Measurements from ENCODE around the gene BRD4. TPM values are rescaled to one million over a fixed set of nuclear protein-coding genes. Genes with fewer than 3 reads are reported as not detected.

BRD4 gene
- total and polyA plus RNA-seq, 2 of the 13 experiments (the other 11 are each of a cell fraction or from before 2014, with no cell fraction given), result 10.5 to 11.4 TPM

DNA sequence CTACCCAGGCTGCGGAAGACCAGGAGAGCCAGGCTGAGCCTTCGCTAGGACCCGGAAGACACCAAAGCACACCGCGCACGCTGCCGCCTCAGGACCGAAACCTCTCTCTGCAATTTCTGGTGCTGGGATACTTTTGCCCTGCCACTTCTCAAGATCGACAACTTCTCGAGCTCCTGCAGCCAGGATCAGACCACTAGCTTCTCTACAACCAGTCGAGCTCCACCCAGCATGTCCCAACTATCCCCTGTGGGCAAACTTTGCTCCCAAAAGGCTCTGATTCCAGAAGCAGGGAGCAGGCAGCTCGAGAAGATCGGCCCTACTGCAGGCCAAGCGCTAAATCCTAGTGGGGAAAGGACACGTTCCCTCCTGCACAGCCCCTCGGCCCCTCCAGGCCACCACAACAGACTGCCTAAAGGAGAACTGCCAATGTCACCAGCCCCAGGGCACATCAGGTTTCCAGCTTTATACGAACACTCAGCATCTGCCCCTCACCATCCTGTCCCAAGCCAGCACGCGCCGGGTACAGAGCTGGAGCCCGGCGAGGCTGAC is 46.3 kb upstream of the BRD4 start (continued):
- TF ChIP-seq, protein P1, sequence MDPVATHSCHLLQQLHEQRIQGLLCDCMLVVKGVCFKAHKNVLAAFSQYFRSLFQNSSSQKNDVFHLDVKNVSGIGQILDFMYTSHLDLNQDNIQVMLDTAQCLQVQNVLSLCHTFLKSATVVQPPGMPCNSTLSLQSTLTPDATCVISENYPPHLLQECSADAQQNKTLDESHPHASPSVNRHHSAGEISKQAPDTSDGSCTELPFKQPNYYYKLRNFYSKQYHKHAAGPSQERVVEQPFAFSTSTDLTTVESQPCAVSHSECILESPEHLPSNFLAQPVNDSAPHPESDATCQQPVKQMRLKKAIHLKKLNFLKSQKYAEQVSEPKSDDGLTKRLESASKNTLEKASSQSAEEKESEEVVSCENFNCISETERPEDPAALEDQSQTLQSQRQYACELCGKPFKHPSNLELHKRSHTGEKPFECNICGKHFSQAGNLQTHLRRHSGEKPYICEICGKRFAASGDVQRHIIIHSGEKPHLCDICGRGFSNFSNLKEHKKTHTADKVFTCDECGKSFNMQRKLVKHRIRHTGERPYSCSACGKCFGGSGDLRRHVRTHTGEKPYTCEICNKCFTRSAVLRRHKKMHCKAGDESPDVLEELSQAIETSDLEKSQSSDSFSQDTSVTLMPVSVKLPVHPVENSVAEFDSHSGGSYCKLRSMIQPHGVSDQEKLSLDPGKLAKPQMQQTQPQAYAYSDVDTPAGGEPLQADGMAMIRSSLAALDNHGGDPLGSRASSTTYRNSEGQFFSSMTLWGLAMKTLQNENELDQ (CRISPR knock-in tag; IDR thresholded peaks at IDR 0.05; ENCODE audit: borderline replicate concordance), result no peak
- TF ChIP-seq ZNF484 (CRISPR knock-in tag; IDR thresholded peaks at IDR 0.05; ENCODE audit: borderline replicate concordance, low read depth), result no peak
- no peak for TF ChIP-seq RBM39 (IDR thresholded peaks at IDR 0.05; ENCODE audit: low read depth, low read length, poor library complexity, severe bottlenecking)
- no peak for TF ChIP-seq ZNF660 (CRISPR knock-in tag; IDR thresholded peaks at IDR 0.05; ENCODE audit: borderline replicate concordance, low read depth)
- TF ChIP-seq, protein P2, sequence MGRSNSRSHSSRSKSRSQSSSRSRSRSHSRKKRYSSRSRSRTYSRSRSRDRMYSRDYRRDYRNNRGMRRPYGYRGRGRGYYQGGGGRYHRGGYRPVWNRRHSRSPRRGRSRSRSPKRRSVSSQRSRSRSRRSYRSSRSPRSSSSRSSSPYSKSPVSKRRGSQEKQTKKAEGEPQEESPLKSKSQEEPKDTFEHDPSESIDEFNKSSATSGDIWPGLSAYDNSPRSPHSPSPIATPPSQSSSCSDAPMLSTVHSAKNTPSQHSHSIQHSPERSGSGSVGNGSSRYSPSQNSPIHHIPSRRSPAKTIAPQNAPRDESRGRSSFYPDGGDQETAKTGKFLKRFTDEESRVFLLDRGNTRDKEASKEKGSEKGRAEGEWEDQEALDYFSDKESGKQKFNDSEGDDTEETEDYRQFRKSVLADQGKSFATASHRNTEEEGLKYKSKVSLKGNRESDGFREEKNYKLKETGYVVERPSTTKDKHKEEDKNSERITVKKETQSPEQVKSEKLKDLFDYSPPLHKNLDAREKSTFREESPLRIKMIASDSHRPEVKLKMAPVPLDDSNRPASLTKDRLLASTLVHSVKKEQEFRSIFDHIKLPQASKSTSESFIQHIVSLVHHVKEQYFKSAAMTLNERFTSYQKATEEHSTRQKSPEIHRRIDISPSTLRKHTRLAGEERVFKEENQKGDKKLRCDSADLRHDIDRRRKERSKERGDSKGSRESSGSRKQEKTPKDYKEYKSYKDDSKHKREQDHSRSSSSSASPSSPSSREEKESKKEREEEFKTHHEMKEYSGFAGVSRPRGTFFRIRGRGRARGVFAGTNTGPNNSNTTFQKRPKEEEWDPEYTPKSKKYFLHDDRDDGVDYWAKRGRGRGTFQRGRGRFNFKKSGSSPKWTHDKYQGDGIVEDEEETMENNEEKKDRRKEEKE (IDR thresholded peaks at IDR 0.05), result no peak
- no peak for TF ChIP-seq YEATS4 (CRISPR knock-in tag; IDR thresholded peaks at IDR 0.05; ENCODE audit: borderline replicate concordance)
- no peak for TF ChIP-seq ZFP37 (CRISPR knock-in tag; IDR thresholded peaks at IDR 0.05; ENCODE audit: borderline replicate concordance)
- no peak for TF ChIP-seq ZNF652 (CRISPR knock-in tag; IDR thresholded peaks at IDR 0.05; ENCODE audit: borderline replicate concordance, low read depth)
- no peak for TF ChIP-seq ZFAT (CRISPR knock-in tag; conservative IDR thresholded peaks at IDR 0.05)
- no peak for TF ChIP-seq TBX3 (IDR thresholded peaks at IDR 0.05; ENCODE audit: borderline replicate concordance)
- TF ChIP-seq CENPT (CRISPR knock-in tag; IDR thresholded peaks at IDR 0.05; ENCODE audit: low read depth), result no peak
- TF ChIP-seq NBN (conservative IDR thresholded peaks at IDR 0.05), result no peak
- TF ChIP-seq CAMTA2 (CRISPR knock-in tag; IDR thresholded peaks at IDR 0.05; ENCODE audit: borderline replicate concordance), result no peak
- TF ChIP-seq RFX1 (IDR thresholded peaks at IDR 0.05), result no peak
- TF ChIP-seq MAFK (conservative IDR thresholded peaks at IDR 0.05 in 1 of 2, IDR thresholded peaks at IDR 0.05 in 1 of 2; ENCODE audit: low read length in 2 of 2), result no peak
- no peak for TF ChIP-seq ZNF878 (CRISPR knock-in tag; IDR thresholded peaks at IDR 0.05)
- no peak for TF ChIP-seq DNMT3B (CRISPR knock-in tag; conservative IDR thresholded peaks at IDR 0.05)
- no peak for TF ChIP-seq ZNF30 (CRISPR knock-in tag; IDR thresholded peaks at IDR 0.05)
- no peak for TF ChIP-seq MEF2D (CRISPR knock-in tag; IDR thresholded peaks at IDR 0.05)
- no peak for TF ChIP-seq SYNCRIP (IDR thresholded peaks at IDR 0.05; ENCODE audit: insufficient read depth, low read depth, low read length)
- no peak for TF ChIP-seq RELA (CRISPR knock-in tag; IDR thresholded peaks at IDR 0.05)
- TF ChIP-seq, protein P3, sequence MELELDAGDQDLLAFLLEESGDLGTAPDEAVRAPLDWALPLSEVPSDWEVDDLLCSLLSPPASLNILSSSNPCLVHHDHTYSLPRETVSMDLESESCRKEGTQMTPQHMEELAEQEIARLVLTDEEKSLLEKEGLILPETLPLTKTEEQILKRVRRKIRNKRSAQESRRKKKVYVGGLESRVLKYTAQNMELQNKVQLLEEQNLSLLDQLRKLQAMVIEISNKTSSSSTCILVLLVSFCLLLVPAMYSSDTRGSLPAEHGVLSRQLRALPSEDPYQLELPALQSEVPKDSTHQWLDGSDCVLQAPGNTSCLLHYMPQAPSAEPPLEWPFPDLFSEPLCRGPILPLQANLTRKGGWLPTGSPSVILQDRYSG (CRISPR knock-in tag; IDR thresholded peaks at IDR 0.05), result no peak
- TF ChIP-seq ZKSCAN5 (CRISPR knock-in tag; IDR thresholded peaks at IDR 0.05), result 0 out of 2 replicates have a peak, but pooled peaks have one; percentile 49
